H1 (cell line): ENCODE results near the gene TAF5. TPM values are rescaled to one million over a fixed set of nuclear protein-coding genes. Genes with fewer than 3 reads are reported as not detected.

Source experiments
- CTCF ChIA-PET: fragments of 300-600 bp; sonication (Branson Sonifier 250); formaldehyde crosslinking; loops from one replicate; lab custom pipeline; 2021; ENCODE audit not compliant: partially characterized antibody; lab: Charles Lee
- POLR2A ChIA-PET: fragments of 300-600 bp; sonication (Branson Sonifier 250); formaldehyde crosslinking; loops from one replicate; lab custom pipeline; 2021; ENCODE audit warnings: inconsistent platforms; ENCODE audit not compliant: partially characterized antibody; lab: Charles Lee
- DNase-seq, 2 experiments: peaks; one replicate each; pipeline versions ENCODE4 v3.0.0 to v3.0.0-alpha.2; 2010 to 2022; ENCODE audit warnings: low spot score in 2 of 2, low read depth in 1 of 2, mixed read lengths in 1 of 2
- FAIRE-seq: peaks from 2 replicates; lab custom pipeline; 2011; peaks lifted over from hg19 to GRCh38; lab: Jason Lieb, UNC
- H2AFZ ChIP-seq: 2 replicates; pipeline ENCODE4 v1.8.1; 2012; ENCODE audit warnings: low read length, inconsistent platforms
- H2AK5ac ChIP-seq: 2 replicates; pipeline ENCODE4 v1.6.1; 2013; ENCODE audit warnings: low read depth, low read length
- H2BK120ac ChIP-seq: replicated peaks from 2 replicates; pipeline ENCODE3; 2013; ENCODE audit warnings: low read depth, low read length, inconsistent platforms
- H2BK12ac ChIP-seq: 2 replicates; pipeline ENCODE4 v1.6.1; 2013; ENCODE audit warnings: low read depth, low read length
- H2BK15ac ChIP-seq: 2 replicates; pipeline ENCODE4 v1.6.1; 2013; ENCODE audit warnings: low read length
- H2BK20ac ChIP-seq: 2 replicates; pipeline ENCODE4 v1.6.1; 2013; ENCODE audit warnings: low read length
- H2BK5ac ChIP-seq: 2 replicates; pipeline ENCODE4 v1.6.1; 2013; ENCODE audit warnings: low read depth, low read length
- H3K14ac ChIP-seq: 2 replicates; pipeline ENCODE4 v1.6.1; 2013; ENCODE audit warnings: inconsistent platforms; ENCODE audit not compliant: insufficient read length
- H3K18ac ChIP-seq: 2 replicates; pipeline ENCODE4 v1.6.1; 2013; ENCODE audit warnings: low read length; ENCODE audit errors: extremely low read depth
- H3K23ac ChIP-seq: 2 replicates; pipeline ENCODE4 v1.6.1; 2013; ENCODE audit warnings: inconsistent platforms; ENCODE audit not compliant: insufficient read length
- H3K23me2 ChIP-seq: 2 replicates; pipeline ENCODE4 v1.6.1; 2013; ENCODE audit warnings: low read depth, low read length
- H3K27ac ChIP-seq: 2 replicates; pipeline ENCODE4 v1.6.1; 2011; ENCODE audit warnings: low read depth, low read length, inconsistent platforms
- H3K27me3 ChIP-seq, 4 experiments: replicated peaks in 1 of 4; 1 replicate in 1 of 4; 2 replicates in 3 of 4; pipeline versions ENCODE4 v1.6.1 to v1.8.1; 2011 to 2013; ENCODE audit warnings: low read length in 3 of 4, mild to moderate bottlenecking in 3 of 4, inconsistent platforms in 2 of 4, mixed read lengths in 2 of 4, moderate library complexity in 1 of 4; ENCODE audit not compliant: control insufficient read depth in 3 of 4, insufficient read depth in 3 of 4; ENCODE audit errors: extremely low read depth in 1 of 4
- H3K36me3 ChIP-seq, 4 experiments: 2 replicates each; pipeline versions ENCODE4 v1.6.1 to v1.8.1; 2011 to 2013; ENCODE audit warnings: mild to moderate bottlenecking in 4 of 4, low read length in 3 of 4, moderate library complexity in 2 of 4, control low read depth in 1 of 4, inconsistent platforms in 1 of 4; ENCODE audit not compliant: insufficient read depth in 4 of 4, control insufficient read depth in 2 of 4
- H3K4ac ChIP-seq: replicated peaks from 2 replicates; pipeline ENCODE3; 2013; ENCODE audit warnings: low read length, low read depth, mixed read lengths, inconsistent platforms; ENCODE audit not compliant: insufficient read length
- H3K4me1 ChIP-seq, 4 experiments: replicated peaks in 1 of 4; 1 replicate in 1 of 4; 2 replicates in 3 of 4; pipeline versions ENCODE4 v1.6.1 to v1.8.1; 2011 to 2013; ENCODE audit warnings: low read length in 3 of 4, inconsistent platforms in 2 of 4, mixed read lengths in 1 of 4; ENCODE audit not compliant: insufficient read depth in 4 of 4, control insufficient read depth in 3 of 4
- H3K4me2 ChIP-seq, 2 experiments: 2 replicates each; pipeline versions ENCODE4 v1.6.1 to v1.8.1; 2011 to 2013; ENCODE audit warnings: low read depth in 2 of 2, low read length in 2 of 2, control low read depth in 1 of 2, inconsistent platforms in 1 of 2, mild to moderate bottlenecking in 1 of 2; ENCODE audit not compliant: insufficient read depth in 1 of 2
- H3K4me3 ChIP-seq, 4 experiments: fragments of 200-600, 300-600 bp in 1 of 4; sonication (generic), shearing (Covaris generic), sonication (Bioruptor Twin) in 1 of 4; 2 replicates each; pipeline versions ENCODE4 v1.5.1 to v1.8.1; 2011 to 2016; ENCODE audit warnings: low read length in 4 of 4, low read depth in 3 of 4, control low read depth in 2 of 4, inconsistent platforms in 2 of 4, mild to moderate bottlenecking in 2 of 4, mixed read lengths in 1 of 4, moderate library complexity in 1 of 4; ENCODE audit not compliant: insufficient read depth in 2 of 4; ENCODE audit errors: extremely low read depth in 1 of 4
- H3K56ac ChIP-seq: replicated peaks from 2 replicates; pipeline ENCODE3; 2013; ENCODE audit warnings: low read depth, mild to moderate bottlenecking, mixed read lengths, low read length, inconsistent platforms; ENCODE audit not compliant: insufficient read length
- H3K79me1 ChIP-seq: 2 replicates; pipeline ENCODE4 v1.6.1; 2013; ENCODE audit warnings: low read depth, low read length, control low read depth
- H3K79me2 ChIP-seq, 2 experiments: 2 replicates each; pipeline versions ENCODE4 v1.6.1 to v1.8.1; 2012 to 2013; ENCODE audit warnings: low read length in 2 of 2, mild to moderate bottlenecking in 2 of 2, inconsistent platforms in 1 of 2; ENCODE audit not compliant: insufficient read depth in 2 of 2, control insufficient read depth in 1 of 2
- H3K9ac ChIP-seq, 4 experiments: replicated peaks in 1 of 4; 1 replicate in 1 of 4; 2 replicates in 3 of 4; pipeline versions ENCODE4 v1.6.1 to v1.8.1; 2011 to 2013; ENCODE audit warnings: low read depth in 3 of 4, low read length in 3 of 4, control low read depth in 2 of 4, mild to moderate bottlenecking in 2 of 4, moderate library complexity in 2 of 4, inconsistent platforms in 1 of 4; ENCODE audit errors: extremely low read depth in 1 of 4
- H3K9me3 ChIP-seq, 2 experiments: 2 replicates each; pipeline versions ENCODE4 v1.6.1 to v1.8.1; 2012 to 2013; ENCODE audit warnings: mild to moderate bottlenecking in 2 of 2, moderate library complexity in 2 of 2, control low read depth in 1 of 2, inconsistent platforms in 1 of 2, low read depth in 1 of 2, low read length in 1 of 2, mixed read lengths in 1 of 2; ENCODE audit not compliant: insufficient read depth in 2 of 2
- H4K20me1 ChIP-seq, 2 experiments: replicated peaks in 1 of 2; 2 replicates each; pipeline versions ENCODE3 to v1.8.1; 2011 to 2013; ENCODE audit warnings: inconsistent platforms in 2 of 2, low read length in 2 of 2, mild to moderate bottlenecking in 1 of 2; ENCODE audit not compliant: insufficient read depth in 2 of 2, control insufficient read depth in 1 of 2
- H4K5ac ChIP-seq: 2 replicates; pipeline ENCODE4 v1.6.1; 2013; ENCODE audit warnings: low read length, low read depth, mixed read lengths, inconsistent platforms; ENCODE audit not compliant: insufficient read length
- H4K8ac ChIP-seq: 2 replicates; pipeline ENCODE4 v1.8.0; 2013; ENCODE audit warnings: mild to moderate bottlenecking, moderate library complexity, low read length, inconsistent platforms; ENCODE audit not compliant: insufficient read depth; ENCODE audit errors: extremely low read depth
- H4K91ac ChIP-seq: replicated peaks from 2 replicates; pipeline ENCODE3; 2013; ENCODE audit warnings: low read length, mixed read lengths, inconsistent platforms; ENCODE audit not compliant: insufficient read length
- SAP30 ChIP-seq: fragments of 300-600 bp; sonication (generic); IDR thresholded peaks from 2 replicates; pipeline ENCODE4 v1.7.1; 2012; ENCODE audit warnings: low read length, moderate library complexity, mild to moderate bottlenecking, inconsistent platforms; ENCODE audit not compliant: insufficient read depth, insufficient replicate concordance
- WGBS, 2 experiments: shearing (Covaris generic) in 1 of 2; methylation state at CpG; one replicate each; pipeline versions ENCODE4 v1.1.6 to v1.1.7; 2013 to 2015; ENCODE audit warnings: low lambda C conversion rate in 2 of 2, mixed read lengths in 2 of 2, inconsistent platforms in 1 of 2, low coverage in 1 of 2, missing lambda C conversion rate in 1 of 2; ENCODE audit not compliant: insufficient replicate concordance in 2 of 2, insufficient coverage in 1 of 2, insufficient read length in 1 of 2; ENCODE audit errors: extremely low coverage in 1 of 2, missing lambda C conversion rate in 1 of 2; 5-methylcytosine and 5-hydroxymethylcytosine counted together
- polyA plus RNA-seq, 7 experiments: library from polyadenylated mRNA; depleted of rRNA in 3 of 7; stranded (reverse) in 5 of 7; unstranded in 2 of 7; fragments of >200 nt in 5 of 7; fragments of 200-250 nt in 2 of 7; gene quantifications; 1 replicate in 5 of 7; 2 replicates in 1 of 7; 4 replicates in 1 of 7; pipeline versions ENCODE4 v1.2.1 to v1.2.3, GENCODE V29; 2011 to 2013; ENCODE audit warnings: missing spikeins in 2 of 7, mixed read lengths in 2 of 7
- total RNA-seq: library from RNA; stranded (reverse); fragmentation: NEBNext Ultra II Directional; extraction: Animal tissue kit (Norgen Biotek cat#: 25700); gene quantifications from 2 replicates; pipeline ENCODE4 v1.2.1, GENCODE V29; 2021
- TF ChIP-seq, protein P1 (sequence below), 3 experiments: IDR thresholded peaks; 1 replicate in 2 of 3; 2 replicates in 1 of 3; pipeline versions ENCODE4 v1.5.1 to v1.6.1; 2011; ENCODE audit warnings: low read length in 3 of 3, mild to moderate bottlenecking in 3 of 3, inconsistent platforms in 2 of 3, low read depth in 1 of 3, moderate library complexity in 1 of 3; ENCODE audit not compliant: insufficient read depth in 1 of 3; ENCODE audit errors: control extremely low read depth in 1 of 3

The TAF5 gene
- total and polyA plus RNA-seq, 2 of the 8 experiments (the other 6 are each of a cell fraction or from before 2014, with no cell fraction given), result 5.8 to 15.6 TPM

DNA sequence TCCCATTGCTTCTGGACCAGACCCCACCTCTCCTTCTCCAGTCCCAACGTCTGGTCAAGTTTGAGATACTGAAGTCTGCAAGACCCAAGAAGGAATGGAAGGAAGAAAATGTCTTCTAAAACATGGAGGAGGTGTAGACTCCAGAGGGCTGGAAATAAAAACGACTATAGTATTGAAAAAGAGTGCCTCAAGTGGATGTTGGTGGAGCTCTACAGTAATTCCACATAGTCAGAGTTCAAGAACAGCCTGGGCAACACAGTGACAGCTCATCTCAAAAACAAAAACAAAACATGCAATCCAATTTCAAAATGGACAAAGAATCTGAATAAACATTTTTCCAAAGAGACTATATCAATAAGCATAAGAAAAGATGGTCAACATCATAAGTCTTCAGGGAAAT, 14.5 kb upstream of the TAF5 start:
- Histone ChIP-seq H3K4me3 (no peak overlapping the region), H4K91ac (no peak overlapping the region), H2BK5ac (no peak overlapping the region), H4K5ac (no peak overlapping the region), H3K4ac (no peak overlapping the region), H3K79me1 (no peaks in the 10 kb centered on the region), H2BK20ac (no peak overlapping the region), H3K9ac (no peak overlapping the region), H3K79me2 (peaks cover 0 to 4% of the 10 kb centered on the region in 2 experiments; a peak in 2 of 4 replicates), H3K14ac (no peak overlapping the region), H2BK120ac (no peak overlapping the region), H2AFZ (peak overlapping the region; percentile 85; the same call in 1 of the 2 replicates), H3K23ac (no peak overlapping the region), H3K18ac (no peak overlapping the region), H3K56ac (no peak overlapping the region), H3K27me3 (no peaks in the 10 kb centered on the region), H4K20me1 (no peaks in the 10 kb centered on the region), H3K4me1 (peaks cover 0 to 3% (median 1%) of the 10 kb centered on the region in 4 experiments; a peak in 4 of 7 replicates), H2AK5ac (no peak overlapping the region), H2BK15ac (no peak overlapping the region), H3K4me2 (no peak overlapping the region), H3K36me3 (peaks cover 0 to 6% (median 3%) of the 10 kb centered on the region in 4 experiments; a peak in 3 of 8 replicates), H3K9me3 (no peaks in the 10 kb centered on the region), H3K23me2 (peaks cover 4% of the 10 kb centered on the region; the same call in 1 of the 2 replicates), H3K27ac (no peak overlapping the region), H4K8ac (no peak overlapping the region), H2BK12ac (no peak overlapping the region)
- WGBS, 2 experiments, result 60% methylated on average over 2 of the region's 2 CpGs; no CpG with 5 or more reads in 1 of the 2 experiments
- POLR2A ChIA-PET, result interaction anchor here (0.6 kb wide), 1 partner anchor 9 kb away, joined by 3 read pairs; no protein-coding TSS in a partner anchor
- CTCF ChIA-PET, result interaction anchor here (0.7 to 3.3 kb wide), 5 partner anchors 15 to 674 kb away, joined by 3 to 11 read pairs (median 3); no protein-coding TSS in a partner anchor
- TF ChIP-seq, protein P1, sequence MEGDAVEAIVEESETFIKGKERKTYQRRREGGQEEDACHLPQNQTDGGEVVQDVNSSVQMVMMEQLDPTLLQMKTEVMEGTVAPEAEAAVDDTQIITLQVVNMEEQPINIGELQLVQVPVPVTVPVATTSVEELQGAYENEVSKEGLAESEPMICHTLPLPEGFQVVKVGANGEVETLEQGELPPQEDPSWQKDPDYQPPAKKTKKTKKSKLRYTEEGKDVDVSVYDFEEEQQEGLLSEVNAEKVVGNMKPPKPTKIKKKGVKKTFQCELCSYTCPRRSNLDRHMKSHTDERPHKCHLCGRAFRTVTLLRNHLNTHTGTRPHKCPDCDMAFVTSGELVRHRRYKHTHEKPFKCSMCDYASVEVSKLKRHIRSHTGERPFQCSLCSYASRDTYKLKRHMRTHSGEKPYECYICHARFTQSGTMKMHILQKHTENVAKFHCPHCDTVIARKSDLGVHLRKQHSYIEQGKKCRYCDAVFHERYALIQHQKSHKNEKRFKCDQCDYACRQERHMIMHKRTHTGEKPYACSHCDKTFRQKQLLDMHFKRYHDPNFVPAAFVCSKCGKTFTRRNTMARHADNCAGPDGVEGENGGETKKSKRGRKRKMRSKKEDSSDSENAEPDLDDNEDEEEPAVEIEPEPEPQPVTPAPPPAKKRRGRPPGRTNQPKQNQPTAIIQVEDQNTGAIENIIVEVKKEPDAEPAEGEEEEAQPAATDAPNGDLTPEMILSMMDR (IDR thresholded peaks at IDR 0.05; ENCODE audit: control extremely low read depth in 1 of 3, insufficient read depth in 1 of 3, low read depth in 1 of 3, low read length in 3 of 3), result peak in 1 of 3 experiments; percentile 16; a peak in 1 of 4 replicates
- TF ChIP-seq SAP30, result no peak
- FAIRE-seq (no peak), DNase-seq (no peak)
